HCT116 (cell line): ENCODE data around the gene TMEM117. TPM values are rescaled to one million over a fixed set of nuclear protein-coding genes. Genes with fewer than 3 reads are reported as not detected.

Source experiments
- ATAC-seq: fragments of 200-7000 bp; cut with Tn5 transposase; 2 replicates; pipeline ENCODE4 v1.9.1; 2020; ENCODE audit warnings: mild to moderate bottlenecking, moderate library complexity
- BruUV-seq: library from RNA; stranded (reverse); fragments of 400-500 nt; replicated peaks from 2 replicates; lab custom pipeline; 2021; lab: Mats Ljungman, UMichigan
- CTCF ChIA-PET: fragments of 300-600 bp; sonication (Branson Sonifier 250); formaldehyde crosslinking; loops from one replicate; lab custom pipeline; 2021; ENCODE audit warnings: antibody characterized with exemption; lab: Charles Lee
- POLR2A ChIA-PET: fragments of 300-600, 350-600 bp; sonication (Branson Sonifier 250); formaldehyde crosslinking; loops from one replicate; lab custom pipeline; 2021; ENCODE audit warnings: antibody characterized with exemption; lab: Charles Lee
- RAD21 ChIA-PET, 2 experiments: fragments of 300-600 bp; sonication (Branson Sonifier 250); formaldehyde crosslinking; loops; one replicate each; lab custom pipeline; 2023; ENCODE audit warnings: low total read pairs in 2 of 2; ENCODE audit not compliant: uncharacterized antibody in 2 of 2, unreplicated experiment in 2 of 2, low non-redundant PET in 1 of 2; lab: Charles Lee
- DNase-seq: peaks from one replicate; pipeline ENCODE4 v3.0.0-alpha.2; 2010; ENCODE audit warnings: low read depth, low spot score
- H2AFZ ChIP-seq: fragments of 200-600 bp; shearing (Covaris generic), sonication (generic); 2 replicates; pipeline ENCODE4 v1.6.1; 2017; ENCODE audit warnings: low read depth, mixed run types, mixed read lengths, antibody characterized with exemption, low read length; ENCODE audit not compliant: poor library complexity, severe bottlenecking
- H3K27ac ChIP-seq: 2 replicates; pipeline ENCODE4 v1.5.1; 2012; ENCODE audit warnings: low read depth, low read length
- H3K27me3 ChIP-seq: fragments of 200-600 bp; sonication (generic); 2 replicates; pipeline ENCODE4 v1.6.1; 2016; ENCODE audit warnings: mixed run types, low read length, mixed read lengths; ENCODE audit not compliant: insufficient read depth
- H3K36me3 ChIP-seq, 2 experiments: fragments of 200-500 bp in 1 of 2; fragments of 200-600 bp in 1 of 2; sonication (Bioruptor generic) in 1 of 2; sonication (generic) in 1 of 2; 2 replicates each; pipeline versions ENCODE4 v1.5.1 to v1.6.1; 2014 to 2016; ENCODE audit warnings: low read length in 2 of 2, inconsistent platforms in 1 of 2, mixed read lengths in 1 of 2, mixed run types in 1 of 2; ENCODE audit not compliant: insufficient read depth in 2 of 2, control insufficient read depth in 1 of 2
- H3K4me1 ChIP-seq, 2 experiments: fragments of 200-600 bp in 1 of 2; sonication (generic) in 1 of 2; 2 replicates each; pipeline versions ENCODE4 v1.5.1 to v1.6.1; 2012 to 2017; ENCODE audit warnings: low read length in 2 of 2, inconsistent platforms in 1 of 2, mild to moderate bottlenecking in 1 of 2, mixed read lengths in 1 of 2, mixed run types in 1 of 2, moderate library complexity in 1 of 2; ENCODE audit not compliant: insufficient read depth in 2 of 2, control insufficient read depth in 1 of 2
- H3K4me2 ChIP-seq: fragments of 200-600 bp; sonication (generic); 2 replicates; pipeline ENCODE4 v1.6.1; 2017; ENCODE audit warnings: mixed run types, low read length, mixed read lengths
- H3K4me3 ChIP-seq, 2 experiments: fragments of 200-600 bp in 1 of 2; sonication (generic) in 1 of 2; replicated peaks in 1 of 2; 2 replicates each; pipeline ENCODE4 v1.5.1; 2011 to 2016; ENCODE audit warnings: low read length in 2 of 2, control low read depth in 1 of 2, low read depth in 1 of 2, mild to moderate bottlenecking in 1 of 2, mixed read lengths in 1 of 2, mixed run types in 1 of 2
- H3K79me2 ChIP-seq: fragments of 200-600 bp; sonication (generic); 2 replicates; pipeline ENCODE4 v1.6.1; 2017; ENCODE audit warnings: mild to moderate bottlenecking, mixed run types, low read length, moderate library complexity, mixed read lengths; ENCODE audit not compliant: insufficient read depth
- H3K9ac ChIP-seq: fragments of 200-600 bp; sonication (generic); 2 replicates; pipeline ENCODE4 v1.6.1; 2016; ENCODE audit warnings: low read length, mixed read lengths
- H3K9me2 ChIP-seq: fragments of 200-600 bp; sonication (generic), shearing (Covaris generic); 2 replicates; pipeline ENCODE4 v1.6.1; 2017; ENCODE audit warnings: mixed run types, mild to moderate bottlenecking, moderate library complexity; ENCODE audit not compliant: insufficient read depth
- H3K9me3 ChIP-seq, 2 experiments: fragments of 200-500 bp in 1 of 2; fragments of 200-600 bp in 1 of 2; sonication (Bioruptor generic) in 1 of 2; sonication (generic) in 1 of 2; 2 replicates each; pipeline ENCODE4 v1.6.1; 2014 to 2017; ENCODE audit warnings: low read length in 2 of 2, mixed read lengths in 2 of 2, inconsistent platforms in 1 of 2, low read depth in 1 of 2, mild to moderate bottlenecking in 1 of 2, mixed run types in 1 of 2, moderate library complexity in 1 of 2; ENCODE audit not compliant: control insufficient read depth in 1 of 2, insufficient read depth in 1 of 2
- H4K20me1 ChIP-seq: fragments of 200-600 bp; sonication (generic), shearing (Covaris generic); 2 replicates; pipeline ENCODE4 v1.6.1; 2017; ENCODE audit warnings: mixed run types, mild to moderate bottlenecking, moderate library complexity; ENCODE audit not compliant: insufficient read depth
- CBX3 ChIP-seq: IDR thresholded peaks from 2 replicates; pipeline ENCODE4 v1.6.1; 2012; ENCODE audit warnings: low read depth
- EZH2 ChIP-seq: fragments of 200-600 bp; sonication (generic); IDR thresholded peaks from 2 replicates; pipeline ENCODE4 v1.6.1; 2017; ENCODE audit warnings: antibody characterized with exemption, mixed run types
- EZH2phosphoT487 ChIP-seq: fragments of 200-600 bp; IDR thresholded peaks from 2 replicates; pipeline ENCODE4 v1.6.1; 2018; ENCODE audit warnings: antibody characterized with exemption, borderline replicate concordance
- FOSL1 ChIP-seq: IDR thresholded peaks from 2 replicates; pipeline ENCODE4 v1.6.1; 2012; ENCODE audit warnings: low read depth
- POLR2A ChIP-seq: IDR thresholded peaks from 2 replicates; pipeline ENCODE4 v1.7.0; 2011; ENCODE audit warnings: borderline replicate concordance; ENCODE audit not compliant: insufficient read depth, insufficient read length; ENCODE audit errors: extremely low read depth
- POLR2AphosphoS5 ChIP-seq: IDR thresholded peaks from 2 replicates; pipeline ENCODE4 v1.6.1; 2011; ENCODE audit warnings: mild to moderate bottlenecking, low read depth, low read length, moderate library complexity
- SIN3A ChIP-seq: IDR thresholded peaks from 2 replicates; pipeline ENCODE4 v1.6.1; 2012; ENCODE audit warnings: low read depth
- SRF ChIP-seq: IDR thresholded peaks from 2 replicates; pipeline ENCODE4 v1.6.1; 2012; ENCODE audit warnings: low read depth
- TCF7L2 ChIP-seq: IDR thresholded peaks from 2 replicates; pipeline ENCODE4 v1.7.0; 2011; ENCODE audit warnings: borderline replicate concordance, inconsistent platforms; ENCODE audit not compliant: insufficient read depth, insufficient read length; ENCODE audit errors: extremely low read depth
- YY1 ChIP-seq: IDR thresholded peaks from 2 replicates; pipeline ENCODE4 v1.6.1; 2011; ENCODE audit warnings: low read length, low read depth, moderate library complexity, mild to moderate bottlenecking; ENCODE audit not compliant: insufficient replicate concordance; ENCODE audit errors: extremely low read depth
- ZFX ChIP-seq: fragments of 450-650 bp; IDR thresholded peaks from 2 replicates; pipeline ENCODE4 v1.6.1; 2017
- ZNF274 ChIP-seq: fragments of 200-500 bp; sonication (Bioruptor generic); IDR thresholded peaks from 2 replicates; pipeline ENCODE4 v1.6.1; 2014; ENCODE audit warnings: mild to moderate bottlenecking, low read depth, low read length, inconsistent platforms
- intact Hi-C: fragments of 100-400 bp; cut with micrococcal nuclease; formaldehyde crosslinking; loops from 2 replicates; pipeline ENCODE4 v1.10.0; 2022
- total RNA-seq: library from RNA; stranded (reverse); gene quantifications from one replicate; pipeline ENCODE4 v1.2.1, GENCODE V29; 2021; ENCODE audit not compliant: unreplicated experiment
- TF ChIP-seq, protein P1 (sequence below): IDR thresholded peaks from 2 replicates; pipeline ENCODE4 v1.6.1; 2012
- TF ChIP-seq, protein P2 (sequence below), 3 experiments: fragments of 200-600 bp in 1 of 3; sonication (generic) in 1 of 3; IDR thresholded peaks in 2 of 3; conservative IDR thresholded peaks in 1 of 3; 2 replicates each; pipeline ENCODE4 v1.5.1; 2012 to 2017; ENCODE audit warnings: low read depth in 2 of 3, low read length in 2 of 3, antibody characterized with exemption in 1 of 3, borderline replicate concordance in 1 of 3, control low read depth in 1 of 3, mild to moderate bottlenecking in 1 of 3, mixed read lengths in 1 of 3, mixed run types in 1 of 3, moderate library complexity in 1 of 3; ENCODE audit not compliant: insufficient read depth in 1 of 3
- TF ChIP-seq, protein P3 (sequence below): IDR thresholded peaks from 2 replicates; pipeline ENCODE4 v1.6.1; 2011; ENCODE audit warnings: mild to moderate bottlenecking, low read length, moderate library complexity; ENCODE audit not compliant: insufficient replicate concordance; ENCODE audit errors: extremely low read depth
- TF ChIP-seq, protein P4 (sequence below): IDR thresholded peaks from 2 replicates; pipeline ENCODE4 v1.6.1; 2012; ENCODE audit warnings: low read depth

TMEM117 gene
- total RNA-seq, 1 experiment from 2014 or later: 3.6 TPM

DNA sequence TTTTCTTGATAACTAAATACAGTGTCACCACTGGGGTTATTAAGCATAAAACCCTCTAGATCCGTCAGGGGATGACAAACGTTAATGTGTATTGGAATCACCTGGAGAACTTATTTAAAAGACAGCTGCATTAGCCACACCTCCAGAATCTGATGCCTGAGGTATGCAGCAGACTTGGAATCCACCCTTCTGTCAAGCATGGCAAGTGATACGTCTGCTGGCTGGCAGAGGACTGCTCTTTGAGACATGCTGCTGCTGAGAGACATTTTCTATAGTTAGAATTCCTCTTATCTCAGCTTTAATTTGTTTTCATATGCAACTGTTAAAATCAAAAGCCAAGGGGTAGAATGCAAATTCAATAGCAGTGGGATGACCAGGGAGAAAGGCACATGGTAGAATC, 544.0 kb downstream of the TMEM117 start:
- Histone ChIP-seq H3K79me2 (no peaks in the 10 kb centered on the region), H3K27ac (no peak overlapping the region), H3K9me3 (no peaks in the 10 kb centered on the region), H3K36me3 (no peaks in the 10 kb centered on the region), H3K9ac (no peak overlapping the region), H3K4me3 (no peak overlapping the region), H4K20me1 (no peaks in the 10 kb centered on the region), H3K4me2 (no peak overlapping the region), H3K4me1 (no peaks in the 10 kb centered on the region), H3K27me3 (no peaks in the 10 kb centered on the region), H3K9me2 (no peaks in the 10 kb centered on the region), H2AFZ (no peak overlapping the region)
- RAD21 ChIA-PET: no interaction called here
- CTCF ChIA-PET: no interaction called here
- no peak for ATAC-seq
- POLR2A ChIA-PET: no interaction called here
- intact Hi-C loops: no loop called here
- DNase-seq: no peak
- TF ChIP-seq FOSL1 (no peak), EZH2phosphoT487 (no peak), YY1 (no peak), POLR2AphosphoS5 (no peak), POLR2A (no peak), ZFX (no peak), SRF (no peak), TCF7L2 (no peak), EZH2 (no peak), SIN3A (no peak), ZNF274 (no peak), CBX3 (no peak)
- TF ChIP-seq, protein P1, sequence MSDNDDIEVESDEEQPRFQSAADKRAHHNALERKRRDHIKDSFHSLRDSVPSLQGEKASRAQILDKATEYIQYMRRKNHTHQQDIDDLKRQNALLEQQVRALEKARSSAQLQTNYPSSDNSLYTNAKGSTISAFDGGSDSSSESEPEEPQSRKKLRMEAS: no peak
- TF ChIP-seq, protein P2, sequence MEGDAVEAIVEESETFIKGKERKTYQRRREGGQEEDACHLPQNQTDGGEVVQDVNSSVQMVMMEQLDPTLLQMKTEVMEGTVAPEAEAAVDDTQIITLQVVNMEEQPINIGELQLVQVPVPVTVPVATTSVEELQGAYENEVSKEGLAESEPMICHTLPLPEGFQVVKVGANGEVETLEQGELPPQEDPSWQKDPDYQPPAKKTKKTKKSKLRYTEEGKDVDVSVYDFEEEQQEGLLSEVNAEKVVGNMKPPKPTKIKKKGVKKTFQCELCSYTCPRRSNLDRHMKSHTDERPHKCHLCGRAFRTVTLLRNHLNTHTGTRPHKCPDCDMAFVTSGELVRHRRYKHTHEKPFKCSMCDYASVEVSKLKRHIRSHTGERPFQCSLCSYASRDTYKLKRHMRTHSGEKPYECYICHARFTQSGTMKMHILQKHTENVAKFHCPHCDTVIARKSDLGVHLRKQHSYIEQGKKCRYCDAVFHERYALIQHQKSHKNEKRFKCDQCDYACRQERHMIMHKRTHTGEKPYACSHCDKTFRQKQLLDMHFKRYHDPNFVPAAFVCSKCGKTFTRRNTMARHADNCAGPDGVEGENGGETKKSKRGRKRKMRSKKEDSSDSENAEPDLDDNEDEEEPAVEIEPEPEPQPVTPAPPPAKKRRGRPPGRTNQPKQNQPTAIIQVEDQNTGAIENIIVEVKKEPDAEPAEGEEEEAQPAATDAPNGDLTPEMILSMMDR (IDR thresholded peaks at IDR 0.05 in 2 of 3, conservative IDR thresholded peaks at IDR 0.05 in 1 of 3; ENCODE audit: borderline replicate concordance in 1 of 3, insufficient read depth in 1 of 3, low read depth in 2 of 3, low read length in 2 of 3): no peak
- TF ChIP-seq, protein P3, sequence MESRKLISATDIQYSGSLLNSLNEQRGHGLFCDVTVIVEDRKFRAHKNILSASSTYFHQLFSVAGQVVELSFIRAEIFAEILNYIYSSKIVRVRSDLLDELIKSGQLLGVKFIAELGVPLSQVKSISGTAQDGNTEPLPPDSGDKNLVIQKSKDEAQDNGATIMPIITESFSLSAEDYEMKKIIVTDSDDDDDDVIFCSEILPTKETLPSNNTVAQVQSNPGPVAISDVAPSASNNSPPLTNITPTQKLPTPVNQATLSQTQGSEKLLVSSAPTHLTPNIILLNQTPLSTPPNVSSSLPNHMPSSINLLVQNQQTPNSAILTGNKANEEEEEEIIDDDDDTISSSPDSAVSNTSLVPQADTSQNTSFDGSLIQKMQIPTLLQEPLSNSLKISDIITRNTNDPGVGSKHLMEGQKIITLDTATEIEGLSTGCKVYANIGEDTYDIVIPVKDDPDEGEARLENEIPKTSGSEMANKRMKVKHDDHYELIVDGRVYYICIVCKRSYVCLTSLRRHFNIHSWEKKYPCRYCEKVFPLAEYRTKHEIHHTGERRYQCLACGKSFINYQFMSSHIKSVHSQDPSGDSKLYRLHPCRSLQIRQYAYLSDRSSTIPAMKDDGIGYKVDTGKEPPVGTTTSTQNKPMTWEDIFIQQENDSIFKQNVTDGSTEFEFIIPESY: no peak
- TF ChIP-seq, protein P4, sequence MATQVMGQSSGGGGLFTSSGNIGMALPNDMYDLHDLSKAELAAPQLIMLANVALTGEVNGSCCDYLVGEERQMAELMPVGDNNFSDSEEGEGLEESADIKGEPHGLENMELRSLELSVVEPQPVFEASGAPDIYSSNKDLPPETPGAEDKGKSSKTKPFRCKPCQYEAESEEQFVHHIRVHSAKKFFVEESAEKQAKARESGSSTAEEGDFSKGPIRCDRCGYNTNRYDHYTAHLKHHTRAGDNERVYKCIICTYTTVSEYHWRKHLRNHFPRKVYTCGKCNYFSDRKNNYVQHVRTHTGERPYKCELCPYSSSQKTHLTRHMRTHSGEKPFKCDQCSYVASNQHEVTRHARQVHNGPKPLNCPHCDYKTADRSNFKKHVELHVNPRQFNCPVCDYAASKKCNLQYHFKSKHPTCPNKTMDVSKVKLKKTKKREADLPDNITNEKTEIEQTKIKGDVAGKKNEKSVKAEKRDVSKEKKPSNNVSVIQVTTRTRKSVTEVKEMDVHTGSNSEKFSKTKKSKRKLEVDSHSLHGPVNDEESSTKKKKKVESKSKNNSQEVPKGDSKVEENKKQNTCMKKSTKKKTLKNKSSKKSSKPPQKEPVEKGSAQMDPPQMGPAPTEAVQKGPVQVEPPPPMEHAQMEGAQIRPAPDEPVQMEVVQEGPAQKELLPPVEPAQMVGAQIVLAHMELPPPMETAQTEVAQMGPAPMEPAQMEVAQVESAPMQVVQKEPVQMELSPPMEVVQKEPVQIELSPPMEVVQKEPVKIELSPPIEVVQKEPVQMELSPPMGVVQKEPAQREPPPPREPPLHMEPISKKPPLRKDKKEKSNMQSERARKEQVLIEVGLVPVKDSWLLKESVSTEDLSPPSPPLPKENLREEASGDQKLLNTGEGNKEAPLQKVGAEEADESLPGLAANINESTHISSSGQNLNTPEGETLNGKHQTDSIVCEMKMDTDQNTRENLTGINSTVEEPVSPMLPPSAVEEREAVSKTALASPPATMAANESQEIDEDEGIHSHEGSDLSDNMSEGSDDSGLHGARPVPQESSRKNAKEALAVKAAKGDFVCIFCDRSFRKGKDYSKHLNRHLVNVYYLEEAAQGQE: no peak
- no TSS peak for BruUV-seq
